ENCODE results near the gene MEIS3. TPM values are rescaled to one million over a fixed set of nuclear protein-coding genes. Genes with fewer than 3 reads are reported as not detected.
"Not testable (repeated sequence)": the region's sequence is repeated elsewhere in the genome, so short reads cannot be mapped to it uniquely, and the experiment has no call there.

The MEIS3 gene
- total and polyA plus RNA-seq, 2 experiments from 2014 or later: 20.1 to 56.1 TPM

DNA sequence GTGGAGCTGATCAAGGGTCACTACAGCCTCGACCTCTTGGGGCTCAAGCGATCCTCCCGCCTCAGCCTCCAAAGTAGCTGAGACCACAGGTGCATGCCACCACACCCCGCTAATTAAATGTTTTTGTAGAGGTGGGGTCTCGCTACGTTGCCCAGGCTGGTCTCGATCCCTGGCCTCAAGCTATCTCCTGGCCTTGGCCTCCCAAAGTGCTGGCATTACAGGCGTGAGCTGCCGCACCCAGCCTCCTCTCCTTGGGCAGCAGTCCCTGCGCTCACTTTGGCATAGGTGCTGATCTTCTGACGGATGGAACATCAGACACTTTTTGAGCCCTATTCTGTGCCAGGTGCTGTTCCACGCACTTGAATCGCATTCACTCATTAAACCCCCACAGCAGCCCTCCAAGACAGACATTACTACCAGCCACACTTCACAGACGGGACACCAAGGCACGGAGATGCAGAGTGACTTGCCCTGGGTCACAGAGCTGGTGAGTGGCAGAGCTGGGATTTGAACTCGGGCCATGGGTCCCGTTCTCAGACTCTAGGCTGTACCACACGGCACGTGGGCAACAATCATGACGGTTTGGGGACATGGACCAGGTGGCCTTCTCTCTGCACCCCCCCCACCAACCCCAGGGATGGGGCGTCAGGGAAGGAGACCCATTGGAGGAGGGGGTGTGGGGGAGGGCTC, 3.2 kb downstream of the MEIS3 start:
- Histone ChIP-seq H4K20me1 (ENCODE audit: insufficient read depth) (no peaks in the 10 kb centered on the region), H2AFZ (no peak overlapping the region), H3K9ac (no peak overlapping the region), H3K4me1 (ENCODE audit: insufficient read depth) (no peaks in the 10 kb centered on the region; the same call in 1 of the 2 replicates), H3K79me2 (ENCODE audit: insufficient read depth) (0 out of 2 replicates have a peak, but pooled peaks cover 6% of the 10 kb centered on the region), H3K27ac (no peak overlapping the region), H3K4me2 (ENCODE audit: unreplicated experiment) (no peak overlapping the region), H3K27me3 (replicated peaks; ENCODE audit: insufficient read depth) (peaks cover 12% of the 10 kb centered on the region; the same call in 1 of the 2 replicates), H3K4me3 (no peak overlapping the region), H3K9me2 (ENCODE audit: insufficient read depth) (no peaks in the 10 kb centered on the region), H3F3A (ENCODE audit: insufficient read depth) (no peaks in the 10 kb centered on the region), H3K9me3 (ENCODE audit: low read depth) (no peaks in the 10 kb centered on the region), H3K36me3 (ENCODE audit: low read depth) (peaks cover 6% of the 10 kb centered on the region; the same call in 1 of the 2 replicates)
- 95% methylated on average over 20 to 21 of the region's 21 CpGs for WGBS, 2 experiments (ENCODE audit: low coverage in 1 of 2, low lambda C conversion rate in 2 of 2, missing lambda C conversion rate in 2 of 2)
- no peak for DNase-seq
- TF ChIP-seq EZH2 (IDR thresholded peaks at IDR 0.05; ENCODE audit: insufficient read depth, poor library complexity, severe bottlenecking) (no peak), EZH2phosphoT487 (IDR thresholded peaks at IDR 0.05; ENCODE audit: insufficient read depth, low read depth) (no peak)
- in situ Hi-C loops (cut with MboI): no loop called here

- 79 to 86% methylated on average over 18 to 21 of the region's 21 CpGs for WGBS, 2 experiments (ENCODE audit: low coverage in 1 of 2, low lambda C conversion rate in 2 of 2, missing lambda C conversion rate in 2 of 2)
- in situ Hi-C loops (cut with MboI): no loop called here
- TF ChIP-seq EZH2phosphoT487 (IDR thresholded peaks at IDR 0.05; ENCODE audit: insufficient read depth, low read depth) (no peak), EZH2 (IDR thresholded peaks at IDR 0.05; ENCODE audit: insufficient read depth, poor library complexity, severe bottlenecking) (no peak)
These were observed 4.9 kb downstream of the MEIS3 start for GRCh38 chr19:47414469-47414868.

GRCh38 chr19:47413941-47414340, 5.4 kb downstream of the MEIS3 start:
- no peaks in the 10 kb centered on the region for H3K9me3 ChIP-seq (ENCODE audit: low read depth)
- no peaks in the 10 kb centered on the region; the same call in 1 of the 2 replicates for H3K4me1 ChIP-seq (ENCODE audit: insufficient read depth)
- no peak for DNase-seq
- H3K4me3 ChIP-seq: no peak overlapping the region
- no peak overlapping the region for H3K27ac ChIP-seq
- no peaks in the 10 kb centered on the region for H3K27me3 ChIP-seq (replicated peaks; ENCODE audit: insufficient read depth)
- WGBS, 2 experiments (ENCODE audit: low coverage in 1 of 2, low lambda C conversion rate in 2 of 2, missing lambda C conversion rate in 2 of 2): 98 to 99% methylated on average over 16 of the region's 16 CpGs
- no peaks in the 10 kb centered on the region for H3F3A ChIP-seq (ENCODE audit: insufficient read depth)
- H3K36me3 ChIP-seq (ENCODE audit: low read depth): peaks cover 6% of the 10 kb centered on the region; the same call in 1 of the 2 replicates
- no peak overlapping the region for H3K9ac ChIP-seq
- H2AFZ ChIP-seq: no peak overlapping the region
- no peaks in the 10 kb centered on the region for H4K20me1 ChIP-seq (ENCODE audit: insufficient read depth)
- H3K4me2 ChIP-seq (ENCODE audit: unreplicated experiment): no peak overlapping the region
- in situ Hi-C loops (cut with MboI): no loop called here
- H3K9me2 ChIP-seq (ENCODE audit: insufficient read depth): no peaks in the 10 kb centered on the region
- TF ChIP-seq EZH2 (IDR thresholded peaks at IDR 0.05; ENCODE audit: insufficient read depth, poor library complexity, severe bottlenecking): no peak
- no peak for TF ChIP-seq EZH2phosphoT487 (IDR thresholded peaks at IDR 0.05; ENCODE audit: insufficient read depth, low read depth)
- H3K79me2 ChIP-seq (ENCODE audit: insufficient read depth): 0 out of 2 replicates have a peak, but pooled peaks cover 6% of the 10 kb centered on the region

More at GRCh38 chr19:47414469-47414868, 4.9 kb downstream of the MEIS3 start:
- Histone ChIP-seq H2AFZ (no peak overlapping the region), H3K9me3 (ENCODE audit: low read depth) (no peaks in the 10 kb centered on the region), H4K20me1 (ENCODE audit: insufficient read depth) (no peaks in the 10 kb centered on the region), H3K27me3 (replicated peaks; ENCODE audit: insufficient read depth) (0 out of 2 replicates have a peak, but pooled peaks cover 1% of the 10 kb centered on the region), H3K4me2 (ENCODE audit: unreplicated experiment) (no peak overlapping the region), H3K9ac (no peak overlapping the region), H3K36me3 (ENCODE audit: low read depth) (peaks cover 6% of the 10 kb centered on the region; the same call in 1 of the 2 replicates), H3K27ac (no peak overlapping the region), H3K4me3 (no peak overlapping the region), H3K4me1 (ENCODE audit: insufficient read depth) (no peaks in the 10 kb centered on the region; the same call in 1 of the 2 replicates), H3F3A (ENCODE audit: insufficient read depth) (no peaks in the 10 kb centered on the region), H3K79me2 (ENCODE audit: insufficient read depth) (0 out of 2 replicates have a peak, but pooled peaks cover 6% of the 10 kb centered on the region), H3K9me2 (ENCODE audit: insufficient read depth) (no peaks in the 10 kb centered on the region)
- no peak for DNase-seq

- in situ Hi-C loops (cut with MboI); H3K4me1 ChIP-seq (ENCODE audit: insufficient read depth); H3K9ac ChIP-seq; H3K36me3 ChIP-seq (ENCODE audit: low read depth); H3F3A ChIP-seq (ENCODE audit: insufficient read depth); H3K27me3 ChIP-seq (replicated peaks; ENCODE audit: insufficient read depth); H4K20me1 ChIP-seq (ENCODE audit: insufficient read depth); H3K9me3 ChIP-seq (ENCODE audit: low read depth); H3K27ac ChIP-seq; H2AFZ ChIP-seq; DNase-seq; H3K79me2 ChIP-seq (ENCODE audit: insufficient read depth); H3K9me2 ChIP-seq (ENCODE audit: insufficient read depth); H3K4me2 ChIP-seq (ENCODE audit: unreplicated experiment); H3K4me3 ChIP-seq: not testable (repeated sequence)
- 63 to 67% methylated on average over 9 of the region's 9 CpGs for WGBS, 2 experiments (ENCODE audit: low coverage in 1 of 2, low lambda C conversion rate in 2 of 2, missing lambda C conversion rate in 2 of 2)
These were observed 7.6 kb downstream of the MEIS3 start for GRCh38 chr19:47411696-47412095.
